ENCODE measurements around the gene CDH23.

DNA sequence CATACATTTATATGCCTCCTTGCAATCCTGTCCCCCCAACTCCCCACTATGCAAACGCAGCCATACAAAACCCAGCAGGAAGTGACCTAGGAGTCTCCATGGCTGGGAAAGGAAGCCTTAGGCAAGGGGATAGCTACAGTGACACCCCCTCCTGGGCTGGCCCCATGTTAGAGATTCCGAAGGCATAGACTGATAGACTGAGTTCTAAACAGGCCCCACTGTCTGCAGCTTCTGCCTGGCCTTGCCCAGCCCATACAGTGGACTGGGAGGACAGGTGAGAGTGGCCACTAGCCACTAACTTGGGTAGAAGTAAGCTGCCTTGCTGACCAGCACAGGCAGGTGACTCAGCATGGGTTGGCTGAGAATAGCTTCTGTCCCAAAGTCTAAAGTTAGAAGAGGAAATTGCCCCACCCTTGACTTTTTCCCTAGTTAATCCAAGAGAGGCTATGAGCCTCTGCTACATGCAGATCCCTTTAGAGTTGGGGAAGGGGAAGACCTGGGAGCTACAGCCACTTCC is 216.6 kb downstream of the CDH23 start:
- TF ChIP-seq EP300 (IDR thresholded peaks at IDR 0.05) = no peak
- TF ChIP-seq, protein P1, sequence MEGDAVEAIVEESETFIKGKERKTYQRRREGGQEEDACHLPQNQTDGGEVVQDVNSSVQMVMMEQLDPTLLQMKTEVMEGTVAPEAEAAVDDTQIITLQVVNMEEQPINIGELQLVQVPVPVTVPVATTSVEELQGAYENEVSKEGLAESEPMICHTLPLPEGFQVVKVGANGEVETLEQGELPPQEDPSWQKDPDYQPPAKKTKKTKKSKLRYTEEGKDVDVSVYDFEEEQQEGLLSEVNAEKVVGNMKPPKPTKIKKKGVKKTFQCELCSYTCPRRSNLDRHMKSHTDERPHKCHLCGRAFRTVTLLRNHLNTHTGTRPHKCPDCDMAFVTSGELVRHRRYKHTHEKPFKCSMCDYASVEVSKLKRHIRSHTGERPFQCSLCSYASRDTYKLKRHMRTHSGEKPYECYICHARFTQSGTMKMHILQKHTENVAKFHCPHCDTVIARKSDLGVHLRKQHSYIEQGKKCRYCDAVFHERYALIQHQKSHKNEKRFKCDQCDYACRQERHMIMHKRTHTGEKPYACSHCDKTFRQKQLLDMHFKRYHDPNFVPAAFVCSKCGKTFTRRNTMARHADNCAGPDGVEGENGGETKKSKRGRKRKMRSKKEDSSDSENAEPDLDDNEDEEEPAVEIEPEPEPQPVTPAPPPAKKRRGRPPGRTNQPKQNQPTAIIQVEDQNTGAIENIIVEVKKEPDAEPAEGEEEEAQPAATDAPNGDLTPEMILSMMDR (IDR thresholded peaks at IDR 0.05) = no peak
- TF ChIP-seq POLR2AphosphoS5 (IDR thresholded peaks at IDR 0.05) = peak; percentile 62 to 73
- no peak for TF ChIP-seq POLR2A (IDR thresholded peaks at IDR 0.05; ENCODE audit: low read depth)
